HG03558 (cell line): ENCODE measurements around the gene S100A1.

Source experiments
- ATAC-seq: cut with Tn5 transposase; IDR thresholded peaks from one replicate; pipeline ENCODE4 v1.9.1; 2021; ENCODE audit warnings: moderate number of reproducible peaks; ENCODE audit not compliant: unreplicated experiment; ENCODE audit errors: extremely low read depth

The S100A1 gene

DNA sequence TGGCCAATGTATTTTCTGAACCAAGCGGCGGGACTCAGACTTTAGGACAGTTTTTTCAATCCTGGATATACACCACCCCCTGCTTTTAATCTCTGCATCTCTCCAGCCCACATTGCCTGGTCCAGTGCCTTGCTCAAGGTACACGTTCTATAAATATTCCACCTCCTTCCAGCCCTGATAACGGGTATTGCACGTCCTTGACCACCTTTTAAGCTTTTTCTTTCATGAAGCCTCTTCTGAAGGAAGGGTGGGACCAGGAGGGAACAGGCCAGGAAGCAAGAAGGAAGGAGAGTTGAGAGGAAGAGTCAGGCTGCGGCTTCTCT is 18.7 kb upstream of the S100A1 start:
- no peak for ATAC-seq

DNA sequence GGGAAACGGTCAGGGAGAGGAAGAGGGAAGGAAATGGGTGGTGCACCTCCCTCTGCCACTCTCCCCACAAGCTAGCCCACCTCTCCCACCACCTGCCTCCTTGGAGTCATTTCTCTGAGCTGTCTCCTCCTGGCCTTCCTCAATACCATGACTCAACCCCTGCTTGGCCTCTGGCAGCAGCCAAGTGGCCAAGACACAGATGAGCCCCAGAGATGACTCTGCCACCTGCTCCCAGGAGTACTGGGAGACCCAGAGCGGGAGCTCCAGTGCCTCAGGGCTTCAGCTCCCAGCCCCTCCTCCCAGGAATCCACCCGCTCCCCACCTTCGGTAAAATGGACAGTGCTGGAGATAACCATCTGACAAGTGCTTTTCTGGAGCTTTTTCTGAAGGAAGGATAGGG is 17.9 kb upstream of the S100A1 start:
- no peak for ATAC-seq

DNA sequence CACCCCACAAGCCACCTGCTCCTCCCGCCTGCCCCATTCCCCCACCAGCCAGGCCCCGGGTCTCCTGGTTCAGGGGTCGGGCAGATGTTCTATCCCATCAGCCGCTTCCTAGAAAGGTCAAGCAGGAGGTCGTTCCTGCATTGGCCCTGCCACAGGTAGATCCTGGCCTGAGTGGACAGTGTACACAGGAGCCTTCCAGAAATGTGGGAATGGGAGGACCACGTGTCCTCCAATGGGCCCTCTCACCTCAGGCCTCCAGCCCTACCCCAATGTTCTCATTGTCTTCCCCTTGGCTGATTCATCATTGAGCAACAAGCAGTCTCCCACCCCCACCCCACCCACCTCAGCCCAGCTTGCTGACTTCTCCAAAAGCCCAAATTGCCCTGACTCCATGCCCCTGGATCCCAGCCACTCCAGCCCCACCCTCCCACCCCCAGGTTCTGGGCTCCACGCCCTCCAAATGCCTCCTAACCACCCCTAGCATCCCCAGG is 17.4 kb upstream of the S100A1 start:
- ATAC-seq = no peak

DNA sequence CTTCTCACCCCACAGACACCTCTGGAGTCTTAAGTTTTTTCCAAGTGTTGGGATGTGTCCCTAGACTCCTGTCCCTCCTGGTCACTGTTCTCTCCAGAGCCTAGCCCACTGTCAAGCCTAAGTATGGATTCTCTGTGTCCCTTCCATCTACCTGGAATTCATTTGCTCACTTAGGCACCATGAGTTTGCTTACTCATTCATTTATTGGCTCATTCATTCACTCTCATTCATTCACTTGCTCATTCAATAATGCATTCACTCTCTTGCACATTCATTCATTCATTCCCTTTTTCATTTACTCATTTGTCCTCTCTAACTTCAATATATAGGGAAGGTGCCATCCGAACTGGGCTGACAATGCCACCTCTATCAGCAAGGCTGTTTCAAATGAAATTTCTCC is 16.9 kb upstream of the S100A1 start:
- no peak for ATAC-seq

DNA sequence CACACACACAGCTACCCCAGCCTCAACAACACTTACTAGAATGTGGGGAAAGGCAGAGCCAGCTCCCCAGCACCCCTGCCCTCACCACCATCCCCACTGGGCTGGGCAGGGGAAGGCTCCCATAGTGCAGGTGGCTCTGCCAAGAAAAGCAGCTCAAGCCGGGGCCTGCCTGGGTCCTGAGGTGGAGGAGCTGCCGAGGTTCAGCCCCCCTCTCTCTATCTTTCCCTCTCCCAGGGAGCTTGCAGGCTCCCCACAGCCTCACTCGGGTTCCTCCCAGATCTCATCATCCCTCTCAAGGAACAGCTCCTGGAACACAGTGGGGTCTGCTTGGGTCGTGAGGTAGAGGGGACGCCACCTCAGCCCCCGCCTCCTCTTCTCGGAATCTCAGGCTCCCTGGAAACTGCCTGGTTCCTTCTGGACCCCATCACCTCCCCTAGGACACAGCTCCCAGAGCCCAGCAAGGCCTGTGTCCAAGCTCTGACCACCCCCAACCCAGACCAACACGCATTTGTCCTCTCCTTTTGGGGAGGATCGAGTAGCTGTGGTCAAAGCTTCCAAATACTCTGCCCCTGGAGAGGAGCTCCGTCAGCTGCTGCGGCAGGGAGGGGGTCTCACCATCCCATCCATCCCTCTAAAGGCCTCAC is 16.0 kb upstream of the S100A1 start:
- ATAC-seq = no peak

DNA sequence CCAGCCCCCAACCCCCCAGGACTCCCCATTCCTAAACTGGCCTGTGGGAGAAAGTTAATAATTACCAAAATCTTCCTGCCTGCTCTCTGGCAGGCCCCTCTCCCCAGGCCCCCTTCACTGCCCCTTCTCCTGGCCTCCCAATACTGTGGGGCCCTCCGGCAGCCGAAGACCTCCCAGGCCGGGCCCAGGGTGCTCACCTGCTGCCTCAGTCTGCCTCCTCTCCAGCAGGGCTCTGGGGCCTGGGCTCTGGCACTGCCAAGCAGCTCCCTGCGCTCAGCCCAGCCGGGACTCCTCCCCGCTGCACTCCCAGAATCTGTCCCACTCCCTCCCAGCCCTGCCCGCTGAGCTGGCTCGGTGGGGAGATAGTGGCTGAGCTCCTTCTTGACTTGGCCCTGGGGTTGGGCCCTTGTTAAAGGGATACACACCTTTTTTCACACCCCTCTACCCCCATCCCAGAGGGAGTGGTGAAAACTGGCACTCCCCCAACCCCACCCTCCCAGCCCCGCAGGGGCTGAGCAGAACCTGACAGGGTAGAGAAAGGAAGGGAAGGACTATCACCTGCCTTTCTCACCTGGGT is 15.4 kb upstream of the S100A1 start, which contains the start of gene S100A16:
S100A16 (minus strand) TSS at position 383 of the 577 bp plus-strand sequence. CDS start 4,986 bp downstream, outside the sequence.
- ATAC-seq = no peak

DNA sequence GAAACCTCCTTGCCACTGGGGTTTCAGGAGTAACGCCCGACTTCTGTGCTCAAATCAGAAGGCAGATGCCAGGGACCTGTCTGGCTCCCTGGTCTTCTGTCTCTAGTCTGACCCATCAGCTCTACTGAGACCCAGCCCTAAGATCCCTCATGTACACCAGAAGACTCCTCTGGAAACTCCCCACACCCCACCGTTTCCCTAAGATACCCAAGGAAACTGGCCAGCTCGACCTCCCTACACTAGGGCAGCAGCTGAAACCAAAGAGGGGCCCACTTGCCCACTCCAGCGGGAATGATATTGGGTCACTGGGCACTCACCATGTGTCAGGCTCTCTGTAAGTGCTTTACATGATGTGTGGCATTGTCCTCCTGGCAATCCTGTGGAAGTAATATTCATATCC is 14.8 kb upstream of the S100A1 start:
- ATAC-seq = no peak

DNA sequence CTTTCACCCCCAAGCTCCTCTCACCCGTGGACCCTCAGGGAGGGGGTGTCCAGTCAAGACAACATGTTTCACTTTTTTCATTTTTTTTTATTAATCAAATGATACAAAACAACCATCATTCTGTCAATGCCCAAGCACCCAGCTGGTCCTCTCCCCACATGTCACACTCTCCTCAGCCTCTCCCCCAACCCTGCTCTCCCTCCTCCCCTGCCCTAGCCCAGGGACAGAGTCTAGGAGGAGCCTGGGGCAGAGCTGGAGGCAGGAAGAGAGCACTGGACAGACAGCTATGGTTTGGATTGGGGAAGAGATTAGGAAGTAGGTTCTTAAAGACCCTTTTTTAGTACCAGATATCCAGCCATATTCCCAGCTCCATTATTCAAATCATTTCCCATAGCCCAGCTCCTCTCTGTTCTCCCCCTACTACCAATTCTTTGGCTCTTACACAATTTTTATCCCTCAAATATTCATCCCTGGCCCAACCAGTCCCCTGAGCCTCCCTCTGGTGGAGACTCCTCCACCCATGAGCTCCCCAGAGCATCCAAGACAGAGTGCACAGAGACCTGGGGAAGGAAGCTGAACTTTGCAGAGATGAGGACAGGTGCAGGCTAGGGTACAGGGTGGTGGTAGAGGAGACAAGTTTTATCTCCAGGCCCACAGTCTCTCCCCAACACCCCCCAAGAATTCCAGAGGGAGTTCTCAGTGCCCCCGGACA is 13.9 kb upstream of the S100A1 start:
- no peak for ATAC-seq

DNA sequence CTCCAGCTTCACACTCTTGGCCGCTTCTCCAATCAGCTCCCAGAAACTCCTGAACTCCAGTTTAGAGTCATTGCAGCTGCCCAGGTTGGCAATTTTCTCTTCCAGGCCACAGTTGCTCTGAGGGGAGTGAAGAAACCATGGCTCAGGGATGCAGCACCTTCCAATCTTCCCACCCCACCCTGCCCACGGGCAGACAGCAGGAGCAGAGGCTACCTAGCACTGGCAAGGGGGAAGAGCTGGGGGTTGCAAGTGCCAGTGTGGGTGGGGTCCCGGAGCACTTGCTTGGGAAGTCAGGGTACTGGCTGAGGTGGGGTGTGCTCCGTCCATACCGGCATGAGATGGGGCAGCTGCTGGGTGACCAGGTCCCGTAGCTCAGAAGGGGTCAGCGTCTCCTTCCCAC is 13.3 kb upstream of the S100A1 start:
- ATAC-seq = no peak

DNA sequence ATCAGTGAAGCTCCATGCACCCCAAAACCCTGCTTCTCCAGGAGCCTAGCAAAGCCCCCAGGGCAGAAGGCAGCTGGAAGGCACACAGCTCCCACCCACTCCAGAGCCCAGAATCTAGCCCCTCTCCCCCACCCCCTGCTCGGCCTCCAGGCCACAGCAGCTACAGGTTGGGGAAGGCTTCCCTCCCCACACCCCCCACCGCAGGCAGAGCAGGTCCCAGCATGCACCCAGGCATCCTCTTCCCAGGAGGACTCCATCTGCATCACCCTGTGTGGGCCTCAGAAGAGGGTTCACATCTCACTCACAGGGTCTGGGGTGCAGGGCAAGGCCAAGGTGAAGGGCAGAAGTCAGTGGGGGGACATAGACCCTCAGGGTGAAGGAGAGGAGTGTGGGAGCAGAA is 12.8 kb upstream of the S100A1 start:
- ATAC-seq = no peak

DNA sequence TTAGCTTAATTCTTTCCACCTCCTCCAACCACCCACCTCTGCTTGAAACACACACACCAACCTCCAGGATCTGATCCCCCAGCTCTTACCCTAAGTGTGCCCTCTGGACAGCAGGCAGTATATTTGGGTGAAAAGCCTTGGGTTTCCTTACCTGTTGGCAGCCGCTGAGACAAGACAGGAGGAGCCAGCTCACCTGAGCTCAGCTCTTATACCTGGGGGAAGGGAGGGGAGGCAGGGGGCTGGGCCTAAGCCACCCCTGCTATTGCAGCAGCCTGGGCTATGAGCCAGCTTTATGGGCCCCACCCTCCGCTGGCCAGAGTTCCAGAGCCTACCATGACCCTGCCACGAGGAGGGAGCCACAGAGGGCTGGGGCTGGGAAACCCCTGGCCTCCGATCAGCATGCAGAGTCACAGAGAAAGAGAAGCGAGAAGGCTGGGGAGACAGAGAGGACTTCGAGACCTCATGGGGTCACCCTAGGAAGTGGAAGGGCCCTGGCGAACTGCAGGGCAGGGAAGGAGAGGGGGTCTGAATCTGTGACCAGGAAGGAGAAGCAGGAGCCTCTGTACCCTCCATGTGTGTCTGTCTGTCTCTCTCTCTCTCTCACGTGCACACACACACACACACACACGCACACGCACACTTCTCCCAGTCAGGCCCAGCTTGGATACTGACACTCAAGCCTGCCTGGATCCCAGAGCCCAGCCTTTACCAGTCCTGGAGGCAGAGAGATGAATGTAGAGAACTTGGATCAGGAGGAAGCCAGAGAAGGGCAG is 11.9 kb upstream of the S100A1 start, which contains the start of gene S100A14:
S100A14 (minus strand) TSS at position 182 of the 773 bp plus-strand sequence. CDS start 467 bp downstream, outside the sequence.
- ATAC-seq = no peak

DNA sequence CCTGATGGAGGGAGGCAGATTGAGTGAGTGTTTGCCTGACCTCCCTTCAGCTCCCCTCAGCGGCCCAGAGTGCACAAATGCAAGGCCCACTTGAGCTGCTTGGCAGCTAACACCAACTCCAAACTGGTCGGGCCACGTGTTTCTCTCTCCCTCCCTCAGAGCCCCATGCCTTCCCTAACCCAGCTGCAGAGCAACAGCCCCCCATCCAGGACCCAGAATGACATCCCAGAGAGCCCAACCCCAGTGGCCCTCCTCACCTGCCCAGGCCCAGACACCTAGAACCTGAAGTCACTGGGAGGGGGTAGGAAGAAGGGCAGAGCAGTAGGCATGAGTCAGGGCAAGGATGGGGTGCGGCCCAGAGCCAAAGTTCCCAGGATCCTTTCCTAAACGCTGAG is 11.3 kb upstream of the S100A1 start:
- no peak for ATAC-seq

DNA sequence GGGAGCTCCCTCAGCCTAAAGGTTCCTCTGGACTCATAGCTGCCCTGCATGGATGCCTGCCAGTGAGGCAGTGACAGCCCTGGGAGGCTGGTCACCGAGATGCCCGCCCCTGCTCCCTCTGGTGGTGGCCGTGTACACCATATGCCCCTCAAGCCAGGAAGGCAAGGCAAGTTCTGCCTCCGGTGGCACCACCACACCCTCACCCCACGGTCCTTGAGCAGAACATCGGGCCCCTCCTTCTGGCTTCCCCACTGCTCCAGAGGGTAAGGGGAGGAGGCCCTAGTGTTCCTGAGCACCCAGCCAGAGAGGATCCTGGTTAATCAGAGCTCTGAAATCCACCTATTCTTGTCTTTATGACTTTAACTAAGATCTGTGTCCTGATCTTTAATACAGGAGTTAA is 10.6 kb upstream of the S100A1 start:
- ATAC-seq = no peak

DNA sequence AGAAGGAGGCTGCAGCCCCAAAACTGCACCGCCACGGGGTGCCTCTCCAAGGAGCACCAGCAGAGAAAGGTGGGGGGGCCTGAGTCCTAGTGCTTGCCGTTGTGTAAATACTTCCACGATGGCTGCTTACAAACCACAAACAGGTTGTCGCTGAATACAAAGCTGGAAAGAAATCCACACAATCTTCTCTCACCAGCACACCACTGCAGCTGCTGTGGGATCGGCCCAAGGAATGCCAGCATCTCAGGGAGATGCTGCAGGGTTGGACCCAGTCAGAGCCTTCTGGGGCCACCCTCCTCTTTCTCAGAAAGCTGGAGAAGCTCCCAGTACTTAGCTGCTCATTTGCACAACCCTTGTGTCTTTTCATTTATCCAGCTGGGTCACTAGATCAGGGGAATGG is 9.1 kb upstream of the S100A1 start:
- ATAC-seq = no peak

DNA sequence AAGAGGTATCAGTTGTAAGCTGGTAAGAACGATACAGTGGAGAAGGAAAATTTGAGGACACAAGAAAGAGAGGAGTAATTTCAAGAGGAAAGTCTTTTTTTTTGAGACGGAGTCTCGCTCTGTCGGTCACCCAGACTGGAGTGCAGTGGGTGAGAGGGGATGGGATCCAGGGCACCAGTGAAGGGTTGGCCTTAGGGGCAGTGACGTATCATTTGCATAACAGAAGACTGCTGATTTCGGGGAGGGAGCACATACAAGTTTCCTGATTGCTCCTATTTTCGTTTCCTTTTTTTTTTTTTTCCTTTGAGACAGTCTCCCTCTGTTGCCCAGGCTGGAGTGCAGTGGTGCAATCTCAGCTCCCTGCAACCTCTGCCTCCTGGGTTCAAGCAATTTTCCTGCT is 5.1 kb upstream of the S100A1 start:
- no peak for ATAC-seq

DNA sequence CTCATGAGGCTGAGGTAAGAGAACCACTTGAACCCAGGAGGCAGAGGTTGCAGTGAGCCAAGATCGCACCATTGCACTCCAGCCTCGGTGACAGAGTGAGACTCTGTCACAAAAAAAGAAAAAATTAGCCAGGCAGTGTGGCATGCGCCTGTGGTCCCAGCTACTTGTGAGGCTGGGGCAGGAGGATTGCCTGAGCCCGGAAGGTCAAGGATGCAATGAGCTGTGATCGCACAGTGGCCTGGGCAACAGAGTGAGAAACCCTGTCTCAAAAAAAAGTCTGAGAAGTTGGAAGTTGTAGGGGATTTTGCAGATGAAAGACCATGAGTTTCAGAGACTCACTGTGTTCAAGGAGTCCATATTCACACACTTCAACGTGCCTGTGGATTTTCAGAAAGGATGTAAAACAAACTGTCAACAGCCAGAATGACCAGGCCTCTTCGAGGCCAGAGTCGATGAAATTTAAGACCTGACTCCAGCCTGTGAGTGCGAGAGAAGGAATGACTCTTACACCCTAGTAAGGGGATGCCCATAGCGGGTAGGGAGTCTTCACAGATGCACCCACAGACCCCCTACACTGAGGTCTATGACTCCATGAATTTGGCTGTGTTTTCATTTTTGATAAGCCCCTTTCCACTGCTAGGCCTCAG is 3.1 kb upstream of the S100A1 start:
- ATAC-seq = no peak

DNA sequence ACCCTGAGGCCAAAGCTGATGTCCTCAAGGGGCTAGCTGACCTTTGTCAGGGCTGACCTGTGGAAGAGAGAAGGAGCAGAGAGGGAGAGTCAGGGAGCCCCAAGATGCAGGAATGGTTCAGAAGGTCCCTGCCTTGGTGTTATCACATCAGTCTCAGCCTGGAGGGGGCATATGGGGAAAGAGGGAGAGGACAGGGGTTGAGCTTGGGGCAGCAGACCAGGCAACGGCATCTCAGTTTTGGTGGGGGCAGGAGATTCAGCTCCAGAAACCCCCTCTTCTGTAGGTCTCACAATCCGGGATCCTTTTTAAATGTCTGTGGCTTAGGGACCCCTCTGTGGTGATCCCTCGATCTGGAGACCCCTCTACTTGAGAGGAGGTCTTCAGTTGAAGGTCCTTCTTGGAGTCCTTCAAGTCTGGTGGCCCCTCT is 1.7 kb upstream of the S100A1 start:
- ATAC-seq = no peak

DNA sequence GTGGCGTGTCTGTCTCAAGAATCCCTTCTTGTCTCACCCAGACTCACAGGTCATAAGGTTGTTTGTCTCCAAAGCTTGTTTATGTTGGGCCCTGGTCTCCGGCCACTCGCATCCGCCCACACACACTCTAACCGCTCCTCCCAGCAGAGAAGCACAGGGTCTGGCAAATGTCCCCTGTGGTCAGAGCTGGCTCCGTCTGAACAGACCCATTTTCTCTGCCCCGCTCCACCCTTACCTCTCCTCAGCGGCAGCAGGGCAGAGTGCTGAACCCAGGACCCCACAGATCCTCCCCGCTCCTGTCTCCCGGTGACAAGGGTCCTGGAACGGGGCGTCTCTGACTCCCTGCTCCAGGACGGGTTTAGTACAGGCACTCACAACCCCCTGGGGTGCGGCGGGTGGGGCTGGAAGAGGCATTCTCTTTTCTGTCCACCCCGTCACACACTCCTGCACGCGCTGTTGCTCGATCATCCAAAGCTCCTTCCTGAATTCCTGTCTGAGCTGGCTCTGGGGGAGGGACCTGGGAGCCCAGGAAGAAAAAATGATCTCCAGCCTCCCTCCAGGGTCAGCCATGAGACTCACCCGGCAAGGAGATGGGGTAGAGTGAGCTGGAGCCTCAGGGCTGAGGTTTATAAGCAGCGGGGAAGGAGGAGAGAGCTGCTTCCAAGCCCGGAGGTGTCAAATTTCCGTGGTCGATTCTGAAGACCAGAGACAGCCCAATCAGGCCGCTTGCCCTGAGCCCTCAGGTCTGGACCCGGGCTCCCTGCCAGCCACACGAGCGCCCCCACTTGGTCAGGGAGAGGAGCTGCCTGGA is 1.1 kb upstream of the S100A1 start, which contains the start of gene S100A13:
S100A13 (minus strand) TSS at position 602 of the 811 bp plus-strand sequence. CDS start 1,033 bp downstream, outside the sequence.
- ATAC-seq = no peak

DNA sequence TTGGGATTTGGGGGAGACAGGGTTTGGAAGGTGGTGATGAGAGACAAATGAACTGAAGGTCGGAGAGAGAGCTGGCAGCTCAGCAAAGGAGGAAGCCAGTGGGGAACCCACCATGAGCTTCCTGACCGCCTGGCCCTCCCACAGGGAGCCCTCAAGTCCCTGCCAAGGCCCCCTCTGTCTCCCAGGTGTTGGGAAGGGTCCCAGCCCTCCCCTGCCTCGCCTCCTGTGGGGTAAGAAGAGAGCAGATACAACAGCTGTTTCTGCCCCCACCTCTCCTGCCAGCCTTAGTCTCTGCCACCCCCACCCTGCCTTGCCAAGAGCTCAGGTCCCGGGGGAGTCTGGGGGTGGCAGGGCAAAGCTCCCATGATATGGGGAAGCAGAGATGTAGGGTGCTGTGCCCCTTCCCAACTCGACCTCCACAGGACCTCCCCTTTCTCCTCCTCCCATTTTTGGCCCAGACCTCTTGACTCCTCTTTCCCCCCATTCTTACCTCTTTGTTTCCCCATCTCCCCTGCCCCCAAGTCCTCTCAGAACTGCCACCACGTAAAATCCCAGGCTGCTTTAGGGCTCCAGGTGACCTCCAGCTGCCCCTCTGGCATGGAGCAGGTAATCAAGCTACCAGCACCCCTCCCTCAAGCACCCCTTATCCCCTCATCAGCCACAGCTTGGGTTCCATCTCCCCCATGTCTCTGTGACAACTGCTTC is 556 bp downstream of the S100A1 start:
- ATAC-seq = no peak
